ENCODE results near the gene BLID.

- TF ChIP-seq POLR2A (IDR thresholded peaks at IDR 0.05), result no peak
- TF ChIP-seq, protein P1, sequence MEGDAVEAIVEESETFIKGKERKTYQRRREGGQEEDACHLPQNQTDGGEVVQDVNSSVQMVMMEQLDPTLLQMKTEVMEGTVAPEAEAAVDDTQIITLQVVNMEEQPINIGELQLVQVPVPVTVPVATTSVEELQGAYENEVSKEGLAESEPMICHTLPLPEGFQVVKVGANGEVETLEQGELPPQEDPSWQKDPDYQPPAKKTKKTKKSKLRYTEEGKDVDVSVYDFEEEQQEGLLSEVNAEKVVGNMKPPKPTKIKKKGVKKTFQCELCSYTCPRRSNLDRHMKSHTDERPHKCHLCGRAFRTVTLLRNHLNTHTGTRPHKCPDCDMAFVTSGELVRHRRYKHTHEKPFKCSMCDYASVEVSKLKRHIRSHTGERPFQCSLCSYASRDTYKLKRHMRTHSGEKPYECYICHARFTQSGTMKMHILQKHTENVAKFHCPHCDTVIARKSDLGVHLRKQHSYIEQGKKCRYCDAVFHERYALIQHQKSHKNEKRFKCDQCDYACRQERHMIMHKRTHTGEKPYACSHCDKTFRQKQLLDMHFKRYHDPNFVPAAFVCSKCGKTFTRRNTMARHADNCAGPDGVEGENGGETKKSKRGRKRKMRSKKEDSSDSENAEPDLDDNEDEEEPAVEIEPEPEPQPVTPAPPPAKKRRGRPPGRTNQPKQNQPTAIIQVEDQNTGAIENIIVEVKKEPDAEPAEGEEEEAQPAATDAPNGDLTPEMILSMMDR (IDR thresholded peaks at IDR 0.05), result no peak
Observed at GRCh38 chr11:122068141-122068540, 47.9 kb downstream of the BLID start.

All from prostate gland (tissue), 2 donors.